Activated T-helper 17 cell treated with anti-CD3 and anti-CD28 coated beads, Interleukin-2, amount 50 U/mL, for 72 hours (primary cell): Measurements from ENCODE around the gene TRMT61A. TPM values are rescaled to one million over a fixed set of nuclear protein-coding genes. Genes with fewer than 3 reads are reported as not detected.

Experiments used
- ATAC-seq: fragments of 150-1000 bp; cut with Tn5 transposase; replicated peaks from 2 replicates; pipeline ENCODE4 v1.10.0; 2021; ENCODE audit warnings: mild to moderate bottlenecking, moderate library complexity
- H3K27ac Mint-ChIP-seq: one replicate; pipeline ENCODE4 v1.8.0; 2022; ENCODE audit warnings: mixed read lengths
- H3K27me3 Mint-ChIP-seq: one replicate; pipeline ENCODE4 v1.8.0; 2022; ENCODE audit warnings: mixed read lengths
- H3K36me3 Mint-ChIP-seq: one replicate; pipeline ENCODE4 v1.8.0; 2022; ENCODE audit warnings: low read depth, mild to moderate bottlenecking, mixed read lengths
- H3K4me1 Mint-ChIP-seq: one replicate; pipeline ENCODE4 v1.8.0; 2022; ENCODE audit warnings: mixed read lengths
- H3K4me3 Mint-ChIP-seq: one replicate; pipeline ENCODE4 v1.8.0; 2022; ENCODE audit warnings: mild to moderate bottlenecking, mixed read lengths
- H3K9me3 Mint-ChIP-seq: one replicate; pipeline ENCODE4 v1.8.0; 2022; ENCODE audit warnings: mixed read lengths
- total RNA-seq, 2 donors: library from RNA; stranded (reverse); gene quantifications; one replicate each; pipeline ENCODE4 v1.2.3, GENCODE V29; 2022

Gene TRMT61A
- total RNA-seq, 2 donors from 2014 or later = 7.0 to 17.2 TPM

DNA sequence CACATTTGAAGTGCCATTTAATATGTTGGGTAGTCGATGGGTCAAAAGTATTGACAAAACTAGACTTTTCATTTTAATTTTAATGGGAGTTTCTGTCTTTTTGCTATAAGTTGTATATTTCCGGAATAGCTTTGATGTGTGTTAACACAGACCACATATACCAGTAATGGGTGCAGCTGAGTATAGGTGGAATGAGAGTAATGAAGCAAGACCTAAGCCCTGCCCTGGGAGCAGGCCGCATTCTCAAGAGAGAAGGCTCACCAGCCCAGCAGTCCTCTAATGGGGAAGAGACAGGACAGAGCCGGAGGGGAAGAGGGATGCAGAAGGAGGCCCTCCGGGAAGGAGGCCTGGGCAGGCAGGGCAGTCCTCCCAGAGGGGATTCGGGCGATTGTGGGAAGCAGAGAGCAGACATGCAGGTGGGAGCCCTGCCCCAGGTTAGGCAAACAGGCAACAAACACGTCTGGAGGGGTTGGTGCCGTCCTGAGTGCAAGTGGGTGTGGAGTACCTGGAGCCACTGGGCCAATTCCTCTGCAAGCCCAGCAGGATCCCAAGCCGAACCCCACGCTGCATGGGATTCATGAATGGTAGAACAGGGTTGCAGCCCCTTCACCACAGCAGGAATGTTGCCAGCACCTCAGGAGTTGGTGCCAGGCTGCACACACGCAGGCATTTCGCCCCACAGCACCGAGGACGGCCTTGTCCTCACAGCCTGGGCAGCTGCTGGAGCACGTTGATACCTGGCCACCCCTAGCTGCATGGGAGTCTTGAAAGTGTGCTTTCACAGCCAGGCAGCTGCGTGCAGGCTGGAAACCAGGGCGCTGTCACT, 14.2 kb upstream of the TRMT61A start:
- no peaks in the 10 kb centered on the region for H3K27me3 Mint-ChIP-seq
- H3K27ac Mint-ChIP-seq = no peak overlapping the region
- no peaks in the 10 kb centered on the region for H3K9me3 Mint-ChIP-seq
- ATAC-seq = no peak
- H3K4me3 Mint-ChIP-seq = no peak overlapping the region
- peaks cover 17% of the 10 kb centered on the region for H3K36me3 Mint-ChIP-seq
- H3K4me1 Mint-ChIP-seq = peaks cover 5% of the 10 kb centered on the region

DNA sequence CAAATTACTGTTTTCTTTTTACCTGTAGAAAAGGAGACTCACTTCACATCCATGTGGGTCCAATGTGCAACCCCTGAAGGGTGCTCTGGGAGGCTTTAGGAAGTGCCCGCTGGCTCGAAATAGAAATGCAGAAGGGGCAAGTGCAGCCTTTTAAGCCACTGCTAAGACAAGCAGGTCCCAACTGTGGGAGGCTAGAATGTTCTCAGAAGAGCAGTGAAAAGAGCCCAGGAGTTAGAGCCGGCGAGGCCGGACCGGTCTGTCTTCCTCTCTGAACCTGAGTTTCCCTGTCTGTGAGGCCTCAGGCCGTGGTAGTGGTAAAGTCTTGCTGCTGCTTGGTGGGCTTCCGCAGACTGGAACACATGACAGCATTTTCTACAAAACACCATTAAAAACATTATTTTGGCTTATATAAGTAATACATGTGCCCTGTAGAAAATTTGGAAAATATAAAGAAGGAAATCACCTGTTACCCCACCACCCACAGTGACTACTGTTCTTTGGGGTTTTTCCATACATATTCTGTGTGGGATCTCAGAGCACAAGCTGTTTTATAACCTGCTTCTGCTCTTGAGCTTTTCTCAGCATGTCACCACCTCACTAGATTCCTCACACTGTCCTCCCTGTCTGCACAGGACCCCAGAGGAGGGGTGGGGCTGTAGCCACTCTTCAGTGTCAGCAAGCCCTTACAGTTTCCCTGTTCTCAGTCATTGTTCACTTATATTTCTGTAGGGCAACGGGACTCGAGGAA, 12.4 kb upstream of the TRMT61A start:
- H3K36me3 Mint-ChIP-seq = no peaks in the 10 kb centered on the region
- H3K4me1 Mint-ChIP-seq = peaks cover 5% of the 10 kb centered on the region
- H3K27ac Mint-ChIP-seq = peak overlapping the region; percentile 23
- H3K27me3 Mint-ChIP-seq = no peaks in the 10 kb centered on the region
- no peak overlapping the region for H3K4me3 Mint-ChIP-seq
- no peaks in the 10 kb centered on the region for H3K9me3 Mint-ChIP-seq
- no peak for ATAC-seq

DNA sequence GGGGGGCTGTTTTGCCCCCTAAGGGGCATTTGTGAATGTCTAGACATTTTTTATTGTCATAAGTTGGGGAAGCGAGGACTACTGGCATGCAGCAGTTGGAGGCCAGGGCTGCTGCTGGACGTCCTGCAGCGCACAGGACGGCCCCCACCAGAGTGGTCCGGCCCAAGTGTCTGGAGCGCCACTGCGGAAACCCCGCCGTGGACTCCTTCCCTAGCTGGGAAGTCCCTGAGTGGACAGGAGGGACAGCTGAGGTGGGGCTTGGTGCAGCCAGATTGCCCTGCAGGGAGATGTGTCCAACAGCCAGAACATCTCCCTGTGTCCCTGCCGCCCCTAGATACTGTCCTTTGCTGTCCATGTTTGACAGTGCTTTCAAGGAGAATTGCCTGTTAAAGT, 11.8 kb upstream of the TRMT61A start:
- Mint-ChIP-seq H3K27ac (no peak overlapping the region), H3K4me1 (peaks cover 5% of the 10 kb centered on the region)

DNA sequence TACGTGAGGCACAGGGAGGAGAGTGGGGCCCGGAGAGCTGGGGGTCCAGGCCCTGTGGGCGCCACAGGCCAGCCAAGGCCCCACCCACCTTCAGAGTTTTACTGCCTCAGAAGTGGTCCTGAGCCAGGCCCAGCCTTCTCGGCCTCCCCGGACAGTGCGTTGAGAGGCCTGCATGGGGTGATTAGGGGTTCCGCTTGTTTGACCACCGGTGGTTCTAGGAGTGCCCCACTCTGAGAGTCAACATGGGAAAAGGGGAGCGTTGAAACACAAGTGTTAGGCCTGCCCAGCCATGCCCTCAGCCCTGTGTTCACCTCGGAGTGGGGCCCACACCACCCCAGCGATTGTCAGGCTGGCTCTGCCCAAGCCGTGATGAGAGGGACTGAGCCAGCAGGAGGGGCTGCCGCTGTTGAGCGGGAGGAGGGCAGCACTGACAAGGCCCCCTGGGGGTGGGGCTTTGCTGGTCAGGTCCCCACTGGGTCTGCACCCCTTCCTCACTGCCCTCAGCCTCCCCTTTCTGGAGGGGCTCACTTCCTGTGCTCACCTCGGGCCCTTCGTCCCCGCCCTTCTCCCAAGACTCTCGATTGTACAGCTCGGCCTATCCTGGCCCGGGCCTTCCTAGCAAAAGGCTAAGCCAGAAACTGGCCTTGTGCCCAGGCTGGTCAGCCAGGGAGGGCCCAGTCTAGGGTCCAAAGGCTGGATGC, 11.1 kb upstream of the TRMT61A start:
- Mint-ChIP-seq H3K4me3 (no peak overlapping the region), H3K4me1 (peaks cover 5% of the 10 kb centered on the region), H3K27ac (no peak overlapping the region), H3K27me3 (no peaks in the 10 kb centered on the region), H3K36me3 (no peaks in the 10 kb centered on the region), H3K9me3 (no peaks in the 10 kb centered on the region)
- no peak for ATAC-seq

More for the DNA sequence above, 11.8 kb upstream of the TRMT61A start:
- H3K36me3 Mint-ChIP-seq = no peaks in the 10 kb centered on the region
- H3K4me3 Mint-ChIP-seq = no peak overlapping the region
- no peaks in the 10 kb centered on the region for H3K9me3 Mint-ChIP-seq
- no peak for ATAC-seq
- H3K27me3 Mint-ChIP-seq = no peaks in the 10 kb centered on the region

DNA sequence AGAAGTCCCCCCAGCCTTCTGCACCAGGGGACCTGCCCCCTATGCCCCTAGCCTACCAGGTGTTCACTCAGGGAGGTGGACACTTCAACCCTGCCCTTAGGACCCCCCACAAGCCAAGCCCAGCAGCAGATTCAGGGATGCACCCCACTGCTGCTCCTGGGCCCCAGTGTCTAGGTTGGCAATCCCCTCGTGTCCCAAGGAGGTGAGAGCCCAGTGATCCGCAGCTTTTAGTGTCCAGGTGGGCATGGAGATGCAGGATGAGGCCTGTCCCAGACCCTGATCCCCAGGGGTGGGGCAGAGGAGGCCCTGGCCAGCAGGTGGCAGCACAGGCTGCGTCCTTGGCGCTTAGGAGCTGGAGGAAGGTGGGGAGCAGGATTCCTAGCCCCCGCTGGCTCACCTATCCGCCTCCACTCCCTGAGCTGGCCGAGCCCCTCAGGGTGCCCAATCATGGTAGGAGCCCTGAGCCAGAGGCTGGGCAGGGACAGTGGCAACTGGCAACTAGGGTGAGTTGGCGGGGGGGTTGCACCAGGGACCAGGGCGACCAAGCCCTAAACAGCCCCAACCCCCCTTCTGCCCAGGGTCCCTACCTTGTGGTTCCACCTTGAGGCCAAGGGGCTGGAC, 10.5 kb upstream of the TRMT61A start:
- H3K9me3 Mint-ChIP-seq = no peaks in the 10 kb centered on the region
- no peak overlapping the region for H3K27ac Mint-ChIP-seq
- H3K27me3 Mint-ChIP-seq = no peaks in the 10 kb centered on the region
- H3K4me3 Mint-ChIP-seq = no peak overlapping the region
- ATAC-seq = peak; percentile 52
- no peaks in the 10 kb centered on the region for H3K36me3 Mint-ChIP-seq
- peaks cover 5% of the 10 kb centered on the region for H3K4me1 Mint-ChIP-seq

DNA sequence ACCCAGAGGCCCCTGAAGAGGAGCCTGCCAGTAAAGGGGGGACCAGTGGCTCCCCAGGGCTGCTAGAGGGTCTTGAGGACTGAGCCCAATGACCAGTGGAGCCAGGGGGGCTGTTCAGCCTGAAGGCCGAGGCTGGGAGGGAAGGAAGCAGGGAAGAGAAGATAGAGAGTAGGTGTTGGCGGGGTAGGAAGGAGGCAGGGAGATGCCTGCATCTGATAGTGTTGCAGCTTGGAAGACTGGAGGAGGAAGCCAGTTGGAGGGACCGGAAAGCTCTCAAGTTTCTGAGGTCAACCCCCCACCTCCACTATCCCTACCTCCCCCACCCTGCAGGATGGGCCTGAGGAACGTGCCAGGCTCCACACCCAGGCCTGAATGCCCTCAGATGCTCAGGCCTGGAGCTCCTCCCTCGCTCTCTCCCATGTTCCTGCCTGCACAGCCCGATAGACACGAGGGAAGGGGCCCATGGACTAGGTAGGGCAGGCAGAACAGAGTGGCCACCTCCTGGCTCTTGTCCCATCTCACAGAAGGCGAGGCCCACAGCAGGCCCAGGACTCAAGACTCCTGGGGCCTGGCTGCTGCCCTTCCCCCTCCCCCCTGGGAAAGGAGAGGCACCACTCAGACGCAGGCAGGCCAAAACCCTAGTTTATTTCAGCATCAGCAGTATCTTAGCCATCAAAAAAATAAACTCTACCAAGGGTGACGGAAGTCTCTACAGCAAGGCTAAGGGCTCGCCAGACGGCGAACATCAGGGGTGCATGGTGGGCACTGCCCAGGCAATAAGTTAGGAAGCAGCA, 9.8 kb upstream of the TRMT61A start:
- Mint-ChIP-seq H3K27ac (no peak overlapping the region), H3K4me1 (peaks cover 5% of the 10 kb centered on the region), H3K4me3 (peak overlapping the region; percentile 22), H3K36me3 (no peaks in the 10 kb centered on the region), H3K9me3 (no peaks in the 10 kb centered on the region), H3K27me3 (no peaks in the 10 kb centered on the region)
- no peak for ATAC-seq

DNA sequence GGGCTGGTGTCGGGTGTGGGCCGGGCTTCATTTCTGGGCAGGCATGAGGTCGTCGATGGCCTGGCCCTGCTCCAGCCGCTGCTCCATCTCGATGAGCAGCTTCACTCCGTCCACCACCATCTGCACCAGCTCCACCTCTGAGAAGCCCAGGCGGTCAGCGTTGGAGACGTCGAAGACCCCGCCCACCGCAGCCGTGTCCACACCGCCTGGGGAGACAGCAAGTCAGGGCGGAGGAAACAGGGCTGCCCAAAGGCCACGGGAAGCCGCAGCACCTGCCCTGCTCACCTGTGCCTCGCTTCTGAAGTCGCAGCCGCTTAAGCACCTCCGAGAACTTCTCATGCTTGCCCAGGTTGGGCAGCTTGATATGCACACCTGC, 9.2 kb upstream of the TRMT61A start:
- no peaks in the 10 kb centered on the region for H3K9me3 Mint-ChIP-seq
- H3K36me3 Mint-ChIP-seq = no peaks in the 10 kb centered on the region
- H3K4me3 Mint-ChIP-seq = peak overlapping the region; percentile 27
- H3K4me1 Mint-ChIP-seq = peaks cover 5% of the 10 kb centered on the region
- ATAC-seq = no peak
- H3K27ac Mint-ChIP-seq = no peak overlapping the region
- no peaks in the 10 kb centered on the region for H3K27me3 Mint-ChIP-seq

DNA sequence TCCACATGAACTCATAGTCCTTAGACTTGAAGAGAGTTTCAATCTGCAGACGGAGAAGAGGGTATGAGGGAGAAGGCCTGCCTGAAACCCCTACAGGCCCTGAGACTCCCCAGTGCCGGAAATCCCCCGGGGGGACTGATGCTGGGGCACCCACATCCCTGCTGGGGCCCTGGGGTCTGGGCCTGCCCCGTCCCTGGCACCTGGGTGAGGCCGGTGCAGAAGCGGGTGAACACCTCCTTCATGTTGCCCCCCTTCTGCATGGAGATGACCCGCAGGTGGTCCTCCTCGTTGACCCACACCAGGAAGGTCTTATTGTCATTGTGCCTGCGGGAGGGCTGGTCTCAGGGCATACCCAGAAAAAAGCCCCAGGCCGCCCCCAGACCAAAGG, 8.7 kb upstream of the TRMT61A start:
- Mint-ChIP-seq H3K9me3 (no peaks in the 10 kb centered on the region), H3K27ac (no peak overlapping the region), H3K4me3 (peak overlapping the region; percentile 27)

DNA sequence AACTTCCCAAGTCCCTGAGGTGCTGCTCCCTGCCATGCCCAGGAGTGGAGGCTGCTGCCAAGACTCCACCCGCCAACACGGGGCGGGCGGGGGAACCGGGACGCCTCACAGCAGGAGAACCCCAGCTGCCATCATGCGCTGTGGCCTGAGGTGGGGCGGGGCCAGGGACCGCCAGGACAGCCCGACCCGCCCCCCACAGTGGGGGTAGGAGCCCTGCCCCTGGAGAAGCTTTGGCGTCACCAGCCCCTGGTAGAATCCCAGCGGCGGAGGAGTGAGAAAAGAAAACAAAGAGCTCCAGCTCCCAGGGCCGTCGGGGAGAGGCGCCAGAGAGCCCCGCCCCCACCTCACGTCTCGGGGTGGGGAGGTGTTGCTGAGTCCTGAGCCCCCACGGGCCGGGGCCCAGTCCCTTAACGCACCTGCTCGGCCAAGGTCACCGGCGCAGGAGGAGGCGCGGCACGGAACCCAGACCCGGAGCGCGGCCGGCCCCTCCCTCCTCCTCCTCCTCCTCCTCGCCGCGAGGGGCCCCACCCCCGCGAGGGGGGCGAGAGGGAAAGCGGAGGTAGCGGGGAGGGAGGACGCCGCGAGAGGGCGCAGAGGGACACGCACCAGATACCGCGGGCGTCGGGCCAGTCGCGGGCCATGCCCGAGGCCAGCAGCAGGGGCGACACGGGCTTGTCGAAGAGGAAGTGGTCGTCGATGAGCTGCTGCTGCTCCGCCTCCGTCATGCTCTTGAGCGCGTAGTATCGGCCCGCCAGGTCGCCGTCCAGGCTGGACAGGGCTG, 8.1 kb upstream of the TRMT61A start:
- Mint-ChIP-seq H3K27me3 (no peaks in the 10 kb centered on the region), H3K9me3 (no peaks in the 10 kb centered on the region), H3K36me3 (no peaks in the 10 kb centered on the region), H3K27ac (no peak overlapping the region), H3K4me3 (peak overlapping the region; percentile 27), H3K4me1 (peaks cover 5% of the 10 kb centered on the region)
- ATAC-seq = peak; percentile 62

More for the DNA sequence above, 8.7 kb upstream of the TRMT61A start:
- ATAC-seq = no peak
- no peaks in the 10 kb centered on the region for H3K36me3 Mint-ChIP-seq
- peaks cover 5% of the 10 kb centered on the region for H3K4me1 Mint-ChIP-seq
- H3K27me3 Mint-ChIP-seq = no peaks in the 10 kb centered on the region

DNA sequence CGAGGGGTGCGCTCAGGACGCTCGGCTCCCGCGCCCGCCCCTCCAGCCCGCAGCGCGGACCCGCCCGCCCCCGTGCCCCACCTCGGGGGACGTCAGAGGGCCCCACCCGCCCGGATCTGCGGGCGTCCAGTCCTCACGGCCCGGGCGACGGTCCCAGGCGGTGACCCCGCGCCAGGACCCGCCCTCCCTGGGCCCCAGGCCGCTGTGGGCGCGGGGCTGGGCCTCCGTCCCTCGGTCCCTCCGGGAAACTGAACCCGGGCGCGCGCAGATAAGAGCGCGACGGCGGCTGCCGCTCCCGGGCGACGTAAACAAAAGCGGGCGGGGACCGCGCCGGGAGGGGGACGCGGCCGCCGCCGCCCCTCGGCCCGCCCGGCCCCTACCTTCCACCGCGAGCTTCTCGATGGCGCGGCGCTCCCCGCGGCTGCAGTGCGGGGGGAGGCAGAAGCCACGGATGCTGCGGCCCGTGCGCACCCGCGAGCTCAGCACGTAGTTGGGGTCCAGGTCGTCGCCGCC, 7.5 kb upstream of the TRMT61A start:
- Mint-ChIP-seq H3K27ac (no peak overlapping the region), H3K4me1 (peaks cover 5% of the 10 kb centered on the region), H3K9me3 (no peaks in the 10 kb centered on the region), H3K27me3 (no peaks in the 10 kb centered on the region), H3K36me3 (no peaks in the 10 kb centered on the region), H3K4me3 (peak overlapping the region; percentile 27)
- peak; percentile 31 for ATAC-seq

DNA sequence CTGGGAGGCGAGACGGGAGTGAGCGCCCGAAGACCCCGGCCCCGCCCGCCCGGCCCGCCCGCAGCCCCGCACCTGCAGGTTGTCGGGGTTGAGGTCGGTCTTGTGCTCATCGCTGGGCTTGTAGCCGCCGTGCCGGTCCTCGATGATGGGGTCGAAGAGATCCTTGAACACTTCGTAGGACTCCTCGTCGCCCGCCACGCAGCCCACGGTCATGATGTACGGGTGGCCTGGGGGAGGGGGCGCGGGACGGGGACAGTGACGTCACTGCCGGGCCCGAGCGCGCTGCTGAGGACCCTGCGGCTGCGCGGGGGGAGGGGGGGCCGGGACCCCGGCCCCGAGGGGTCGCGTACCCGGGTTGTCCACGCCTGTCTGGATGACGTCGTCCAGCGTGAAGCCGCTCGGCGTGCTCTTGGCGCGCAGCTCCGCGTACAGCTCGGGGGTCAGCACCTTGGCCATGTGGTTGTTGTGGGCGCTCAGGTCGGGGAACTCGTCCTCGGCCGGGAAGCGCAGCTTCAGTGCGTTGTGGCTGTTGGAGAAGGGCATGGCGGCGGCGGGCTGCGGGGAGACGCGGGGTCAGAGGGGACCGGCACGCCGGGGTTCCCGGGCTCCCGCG, 6.9 kb upstream of the TRMT61A start:
- H3K4me1 Mint-ChIP-seq = peaks cover 7% of the 10 kb centered on the region
- H3K9me3 Mint-ChIP-seq = no peaks in the 10 kb centered on the region
- H3K27me3 Mint-ChIP-seq = no peaks in the 10 kb centered on the region
- ATAC-seq = no peak
- H3K36me3 Mint-ChIP-seq = no peaks in the 10 kb centered on the region
- H3K27ac Mint-ChIP-seq = no peak overlapping the region
- H3K4me3 Mint-ChIP-seq = no peak overlapping the region

DNA sequence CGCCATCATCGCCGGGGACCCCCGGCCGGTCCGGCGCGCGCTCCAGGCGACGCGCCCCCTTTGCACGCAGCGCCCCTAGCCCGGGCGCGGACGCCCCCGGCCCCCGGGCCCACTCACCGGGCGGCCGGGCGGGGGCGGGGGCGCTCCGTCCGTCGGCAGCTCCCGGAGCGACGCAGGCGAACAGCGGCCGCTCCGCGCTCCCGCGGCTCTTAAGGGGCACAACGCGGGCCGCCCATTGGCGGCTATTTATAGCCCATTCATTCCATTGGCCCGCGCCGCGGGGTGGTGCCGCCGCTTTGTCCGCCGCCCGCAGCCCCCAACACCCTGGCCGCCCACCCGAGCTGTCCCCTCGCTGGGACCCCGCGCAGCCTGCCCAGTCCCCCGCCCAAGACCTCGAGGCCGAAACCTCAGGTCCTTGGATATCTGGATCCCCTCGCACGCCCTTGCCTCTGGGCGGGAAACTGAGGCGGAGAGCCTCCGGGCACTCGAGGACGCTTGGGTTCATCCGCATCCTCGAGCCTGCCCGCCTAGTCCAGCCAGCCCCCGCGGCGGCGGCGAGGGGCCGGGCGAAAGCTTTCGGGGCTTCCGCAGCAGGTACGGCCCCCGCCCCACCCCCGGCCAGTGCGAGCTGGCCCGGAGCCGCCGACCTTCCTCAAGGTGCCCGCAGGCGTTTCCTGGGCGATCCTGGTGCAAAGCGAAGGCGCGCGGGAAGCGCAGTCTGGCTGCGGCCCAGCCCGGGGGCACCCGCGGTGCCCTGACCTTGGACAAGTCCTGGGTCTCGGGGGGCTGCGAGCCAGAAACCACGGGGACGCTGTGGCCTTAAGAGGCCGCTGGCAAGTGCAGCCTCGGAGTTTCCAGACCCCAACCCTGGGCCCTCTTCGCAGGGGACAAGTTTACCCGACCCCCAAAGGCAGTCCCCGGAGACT, 6.1 kb upstream of the TRMT61A start, which contains the start of gene CKB:
TSS of gene CKB (minus strand) at position 182 of the 926 bp plus-strand sequence. CDS start 337 bp downstream, outside the sequence.
- H3K4me1 Mint-ChIP-seq = peaks cover 13% of the 10 kb centered on the region
- no peaks in the 10 kb centered on the region for H3K9me3 Mint-ChIP-seq
- H3K27ac Mint-ChIP-seq = no peak within 1 kb of the TSS
- H3K27me3 Mint-ChIP-seq = no peaks in the 10 kb centered on the region
- H3K36me3 Mint-ChIP-seq = no peaks in the 10 kb centered on the region
- ATAC-seq = no peak
- H3K4me3 Mint-ChIP-seq = peak within 1 kb of the TSS; percentile 34
